GM18520 (cell line): ENCODE results near the gene AHNAK2.
"Not testable (repeated sequence)": the region's sequence is repeated elsewhere in the genome, so short reads cannot be mapped to it uniquely, and the experiment has no call there.

ENCODE experiments used
- ATAC-seq: cut with Tn5 transposase; IDR thresholded peaks from one replicate; pipeline ENCODE4 v1.9.1; 2021; ENCODE audit not compliant: unreplicated experiment

Gene AHNAK2

GRCh38 chr14:104956290-104956890 is 21.8 kb downstream of the AHNAK2 start:
- ATAC-seq: no peak

GRCh38 chr14:104955396-104955770 is 22.8 kb downstream of the AHNAK2 start:
- ATAC-seq: no peak

- ATAC-seq: no peak
Measured at GRCh38 chr14:104954746-104955395, 23.3 kb downstream of the AHNAK2 start.

- ATAC-seq: no peak
Measured at GRCh38 chr14:104953896-104954656, 24.1 kb downstream of the AHNAK2 start.

GRCh38 chr14:104953097-104953496 is 25.1 kb downstream of the AHNAK2 start:
- no peak for ATAC-seq

- ATAC-seq: not testable (repeated sequence)
Measured at GRCh38 chr14:104951863-104952657, 26.1 kb downstream of the AHNAK2 start.

- ATAC-seq: not testable (repeated sequence)
Measured at GRCh38 chr14:104950701-104951100, 27.5 kb downstream of the AHNAK2 start.

GRCh38 chr14:104950021-104950420 is 28.2 kb downstream of the AHNAK2 start:
- no peak for ATAC-seq

- not testable (repeated sequence) for ATAC-seq
Measured at GRCh38 chr14:104949406-104949955, 28.7 kb downstream of the AHNAK2 start.

- no peak for ATAC-seq
Measured at GRCh38 chr14:104948736-104949031, 29.5 kb downstream of the AHNAK2 start.

GRCh38 chr14:104947881-104948735 is 30.1 kb downstream of the AHNAK2 start:
- not testable (repeated sequence) for ATAC-seq

- ATAC-seq: not testable (repeated sequence)
Measured at GRCh38 chr14:104947201-104947600, 31.0 kb downstream of the AHNAK2 start.

- ATAC-seq: not testable (repeated sequence)
Measured at GRCh38 chr14:104945986-104946965, 31.9 kb downstream of the AHNAK2 start.

- not testable (repeated sequence) for ATAC-seq
Measured at GRCh38 chr14:104945266-104945665, 32.9 kb downstream of the AHNAK2 start.

GRCh38 chr14:104944436-104945205 is 33.6 kb downstream of the AHNAK2 start:
- ATAC-seq: not testable (repeated sequence)

- ATAC-seq: not testable (repeated sequence)
Measured at GRCh38 chr14:104944016-104944308, 34.2 kb downstream of the AHNAK2 start.

- not testable (repeated sequence) for ATAC-seq
Measured at GRCh38 chr14:104943216-104944015, 34.8 kb downstream of the AHNAK2 start.

- ATAC-seq: no peak
Measured at GRCh38 chr14:104942586-104942985, 35.6 kb downstream of the AHNAK2 start.
